Measurements from ENCODE around the gene CUEDC1.
"Not testable (repeated sequence)": the region's sequence is repeated elsewhere in the genome, so short reads cannot be mapped to it uniquely, and the experiment has no call there.

Gene CUEDC1

GRCh38 chr17:57985675-57985974, 30.4 kb upstream of the CUEDC1 start:
- DNase-seq (ENCODE audit: insufficient read length, low spot score) (no peak), FAIRE-seq (no peak)
- TF ChIP-seq PAX5 (IDR thresholded peaks at IDR 0.05; ENCODE audit: insufficient read depth, low read length, severe bottlenecking) = no peak
- no peak for TF ChIP-seq POLR2A (IDR thresholded peaks at IDR 0.05; ENCODE audit: low read depth, low read length)
- no peak for TF ChIP-seq POLR2AphosphoS5 (IDR thresholded peaks at IDR 0.05; ENCODE audit: low read depth, low read length)
- TF ChIP-seq SPI1 (IDR thresholded peaks at IDR 0.05; ENCODE audit: low read depth, low read length) = no peak
- no peak for TF ChIP-seq TAF1 (IDR thresholded peaks at IDR 0.05; ENCODE audit: low read depth, low read length)
- no peak for TF ChIP-seq POU2F2 (IDR thresholded peaks at IDR 0.05; ENCODE audit: low read depth, low read length)

- DNase-seq (ENCODE audit: insufficient read length, low spot score) (no peak), FAIRE-seq (no peak)
- TF ChIP-seq SPI1 (IDR thresholded peaks at IDR 0.05; ENCODE audit: low read depth, low read length) (no peak), PAX5 (IDR thresholded peaks at IDR 0.05; ENCODE audit: insufficient read depth, low read length, severe bottlenecking) (no peak), POLR2A (IDR thresholded peaks at IDR 0.05; ENCODE audit: low read depth, low read length) (no peak), POU2F2 (IDR thresholded peaks at IDR 0.05; ENCODE audit: low read depth, low read length) (no peak), POLR2AphosphoS5 (IDR thresholded peaks at IDR 0.05; ENCODE audit: low read depth, low read length) (no peak), TAF1 (IDR thresholded peaks at IDR 0.05; ENCODE audit: low read depth, low read length) (no peak)
These were observed 29.9 kb upstream of the CUEDC1 start for GRCh38 chr17:57984936-57985674.

GRCh38 chr17:57984261-57984890, 29.2 kb upstream of the CUEDC1 start:
- FAIRE-seq (no peak), DNase-seq (ENCODE audit: insufficient read length, low spot score) (no peak)
- TF ChIP-seq POU2F2 (IDR thresholded peaks at IDR 0.05; ENCODE audit: low read depth, low read length) (no peak), TAF1 (IDR thresholded peaks at IDR 0.05; ENCODE audit: low read depth, low read length) (no peak), PAX5 (IDR thresholded peaks at IDR 0.05; ENCODE audit: insufficient read depth, low read length, severe bottlenecking) (no peak)

DNA sequence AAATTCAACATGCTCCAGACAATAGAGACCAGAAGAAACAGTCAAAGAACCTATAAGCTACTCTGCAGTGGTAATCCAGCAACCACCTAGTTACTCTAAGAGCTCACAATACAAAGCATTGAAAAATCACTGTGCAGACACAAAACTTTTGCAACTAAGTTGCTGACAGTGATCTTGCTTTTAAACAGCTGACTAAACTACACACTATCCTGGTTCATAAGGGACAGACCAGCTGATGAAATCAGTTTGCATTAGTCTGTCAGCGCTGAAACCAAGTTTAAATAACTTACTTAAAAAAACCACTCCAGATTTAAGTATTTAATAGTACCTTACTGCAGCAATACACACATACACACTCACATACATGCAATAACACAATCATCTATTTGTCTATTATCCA, 28.2 kb upstream of the CUEDC1 start:
- DNase-seq (ENCODE audit: insufficient read length, low spot score) (no peak), FAIRE-seq (no peak)
- TF ChIP-seq SPI1 (IDR thresholded peaks at IDR 0.05; ENCODE audit: low read depth, low read length) (no peak), POLR2A (IDR thresholded peaks at IDR 0.05; ENCODE audit: low read depth, low read length) (no peak), POU2F2 (IDR thresholded peaks at IDR 0.05; ENCODE audit: low read depth, low read length) (no peak), PAX5 (IDR thresholded peaks at IDR 0.05; ENCODE audit: insufficient read depth, low read length, severe bottlenecking) (no peak), POLR2AphosphoS5 (IDR thresholded peaks at IDR 0.05; ENCODE audit: low read depth, low read length) (no peak), TAF1 (IDR thresholded peaks at IDR 0.05; ENCODE audit: low read depth, low read length) (no peak)

GRCh38 chr17:57982452-57983170, 27.4 kb upstream of the CUEDC1 start:
- FAIRE-seq (no peak), DNase-seq (ENCODE audit: insufficient read length, low spot score) (no peak)
- TF ChIP-seq PAX5 (IDR thresholded peaks at IDR 0.05; ENCODE audit: insufficient read depth, low read length, severe bottlenecking) (no peak), POLR2A (IDR thresholded peaks at IDR 0.05; ENCODE audit: low read depth, low read length) (no peak), SPI1 (IDR thresholded peaks at IDR 0.05; ENCODE audit: low read depth, low read length) (no peak), TAF1 (IDR thresholded peaks at IDR 0.05; ENCODE audit: low read depth, low read length) (no peak), POLR2AphosphoS5 (IDR thresholded peaks at IDR 0.05; ENCODE audit: low read depth, low read length) (no peak), POU2F2 (IDR thresholded peaks at IDR 0.05; ENCODE audit: low read depth, low read length) (no peak)

DNA sequence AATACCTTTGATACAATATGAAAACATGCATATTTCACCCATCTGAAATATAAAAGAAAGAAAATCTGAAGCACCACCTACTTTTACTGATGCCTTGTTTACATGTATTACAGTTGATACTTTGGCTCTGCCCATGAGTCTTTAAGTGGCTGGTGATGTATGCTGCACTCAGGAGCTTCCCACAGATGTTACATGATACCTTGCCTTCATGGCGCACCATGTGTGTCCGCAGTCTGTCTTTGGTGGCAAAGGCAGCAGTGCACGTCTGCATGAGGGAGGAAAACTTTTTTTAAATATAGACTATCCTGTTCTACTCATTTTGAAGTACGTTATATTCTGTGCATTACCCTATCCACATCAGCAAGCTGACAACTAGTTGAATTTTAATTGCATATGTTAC, 25.3 kb upstream of the CUEDC1 start:
- DNase-seq (ENCODE audit: insufficient read length, low spot score) (no peak), FAIRE-seq (no peak)
- TF ChIP-seq POLR2AphosphoS5 (IDR thresholded peaks at IDR 0.05; ENCODE audit: low read depth, low read length) (no peak), POU2F2 (IDR thresholded peaks at IDR 0.05; ENCODE audit: low read depth, low read length) (no peak), TAF1 (IDR thresholded peaks at IDR 0.05; ENCODE audit: low read depth, low read length) (no peak)

GRCh38 chr17:57979076-57979475, 23.9 kb upstream of the CUEDC1 start:
- DNase-seq (ENCODE audit: insufficient read length, low spot score) (no peak), FAIRE-seq (no peak)
- TF ChIP-seq TAF1 (IDR thresholded peaks at IDR 0.05; ENCODE audit: low read depth, low read length) = no peak
- no peak for TF ChIP-seq POLR2AphosphoS5 (IDR thresholded peaks at IDR 0.05; ENCODE audit: low read depth, low read length)
- no peak for TF ChIP-seq PAX5 (IDR thresholded peaks at IDR 0.05; ENCODE audit: insufficient read depth, low read length, severe bottlenecking)
- no peak for TF ChIP-seq SPI1 (IDR thresholded peaks at IDR 0.05; ENCODE audit: low read depth, low read length)
- no peak for TF ChIP-seq POLR2A (IDR thresholded peaks at IDR 0.05; ENCODE audit: low read depth, low read length)
- no peak for TF ChIP-seq POU2F2 (IDR thresholded peaks at IDR 0.05; ENCODE audit: low read depth, low read length)

- TF ChIP-seq POLR2AphosphoS5 (IDR thresholded peaks at IDR 0.05; ENCODE audit: low read depth, low read length) (no peak), TAF1 (IDR thresholded peaks at IDR 0.05; ENCODE audit: low read depth, low read length) (no peak), POLR2A (IDR thresholded peaks at IDR 0.05; ENCODE audit: low read depth, low read length) (no peak), PAX5 (IDR thresholded peaks at IDR 0.05; ENCODE audit: insufficient read depth, low read length, severe bottlenecking) (no peak), SPI1 (IDR thresholded peaks at IDR 0.05; ENCODE audit: low read depth, low read length) (no peak), POU2F2 (IDR thresholded peaks at IDR 0.05; ENCODE audit: low read depth, low read length) (no peak)
- DNase-seq (ENCODE audit: insufficient read length, low spot score) (no peak), FAIRE-seq (no peak)
These were observed 21.4 kb upstream of the CUEDC1 start for GRCh38 chr17:57976594-57976993.

GRCh38 chr17:57975044-57975443, 19.8 kb upstream of the CUEDC1 start:
- FAIRE-seq (no peak), DNase-seq (ENCODE audit: insufficient read length, low spot score) (no peak)
- no peak for TF ChIP-seq POLR2A (IDR thresholded peaks at IDR 0.05; ENCODE audit: low read depth, low read length)
- no peak for TF ChIP-seq POLR2AphosphoS5 (IDR thresholded peaks at IDR 0.05; ENCODE audit: low read depth, low read length)
- no peak for TF ChIP-seq TAF1 (IDR thresholded peaks at IDR 0.05; ENCODE audit: low read depth, low read length)
- no peak for TF ChIP-seq SPI1 (IDR thresholded peaks at IDR 0.05; ENCODE audit: low read depth, low read length)
- no peak for TF ChIP-seq POU2F2 (IDR thresholded peaks at IDR 0.05; ENCODE audit: low read depth, low read length)
- TF ChIP-seq PAX5 (IDR thresholded peaks at IDR 0.05; ENCODE audit: insufficient read depth, low read length, severe bottlenecking) = no peak

GRCh38 chr17:57974053-57974824, 19.0 kb upstream of the CUEDC1 start:
- not testable (repeated sequence) for FAIRE-seq; DNase-seq (ENCODE audit: insufficient read length, low spot score)
